ENCODE data around the gene HAS3.
A peak's percentile ranks its signal among the peaks of the same experiment; 100 is the strongest.

HAS3 gene

DNA sequence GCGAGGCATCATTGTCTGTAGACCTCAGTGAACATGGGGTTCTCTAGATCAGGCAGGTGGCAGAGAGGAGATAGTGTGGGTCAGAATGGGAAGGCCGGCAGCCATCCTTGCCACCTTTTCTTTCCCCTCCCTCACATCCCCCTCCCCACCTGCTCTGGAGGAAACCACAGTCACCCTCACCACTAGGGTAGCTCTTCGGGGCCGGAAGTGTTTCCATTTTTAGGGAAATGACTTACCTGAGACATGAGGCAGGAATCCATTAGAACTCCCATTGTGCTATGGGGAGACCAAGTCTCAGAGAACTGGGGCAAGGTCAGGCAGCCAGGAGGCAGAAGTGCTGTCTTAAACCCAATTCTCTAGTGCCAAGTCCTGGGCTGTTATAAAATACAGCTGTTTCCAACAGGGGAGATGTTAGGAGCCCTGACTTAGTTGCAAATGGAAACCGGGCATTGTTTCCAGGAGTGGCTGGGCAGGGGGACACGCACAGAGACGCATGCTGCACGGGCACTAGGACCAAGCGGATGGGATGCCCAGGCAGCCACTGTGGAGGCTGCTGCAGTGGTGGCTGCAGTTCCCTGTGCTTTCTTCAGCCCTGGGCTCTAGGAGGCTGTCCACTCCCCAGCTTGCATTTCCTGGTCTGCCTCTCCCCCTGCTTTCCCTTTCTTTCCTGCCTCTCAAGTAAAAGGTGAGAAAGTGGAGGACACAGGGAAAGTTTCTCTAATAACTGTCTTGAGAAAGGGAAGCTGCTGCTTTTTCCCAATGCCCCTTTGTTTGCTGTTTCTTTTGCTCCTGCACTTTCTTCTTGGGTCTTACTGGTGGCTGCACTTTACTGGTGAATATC is 2.8 kb downstream of the HAS3 start:
- no peak overlapping the region for H3K27ac ChIP-seq (ENCODE audit: low read depth, low read length)
- H3K79me2 ChIP-seq (ENCODE audit: control insufficient read depth, low read length), result no peaks in the 10 kb centered on the region
- H3K4me2 ChIP-seq (ENCODE audit: low read length), result no peak overlapping the region

DNA sequence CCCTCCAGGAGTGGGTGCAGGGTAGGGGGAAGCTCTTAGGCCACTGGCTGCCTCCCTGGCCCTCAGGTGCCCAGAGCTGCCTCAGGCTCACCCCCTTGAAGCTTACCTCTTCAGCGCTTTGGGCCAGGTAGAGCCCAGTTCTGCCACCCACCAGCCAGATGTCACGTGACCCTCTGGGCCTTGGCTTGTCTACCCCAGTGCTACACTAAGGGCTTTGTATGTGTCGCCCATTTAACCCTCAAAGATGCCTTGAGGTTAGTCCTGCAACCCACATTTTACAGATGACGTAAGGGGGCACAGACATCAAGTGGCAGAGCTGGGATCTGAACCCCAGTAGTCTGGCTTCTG is 3.4 kb downstream of the HAS3 start:
- H3K9me2 ChIP-seq (replicated peaks; ENCODE audit: control insufficient read depth, low read length), result no peaks in the 10 kb centered on the region
- H3K79me2 ChIP-seq (ENCODE audit: control insufficient read depth, low read length), result no peaks in the 10 kb centered on the region
- no peak overlapping the region for H3K4me2 ChIP-seq (ENCODE audit: low read length)
- H3K4me3 ChIP-seq (ENCODE audit: low read length), result no peak overlapping the region
- H3K36me3 ChIP-seq (ENCODE audit: control insufficient read depth, low read length), result no peaks in the 10 kb centered on the region
- no peak overlapping the region for H3K27ac ChIP-seq (ENCODE audit: low read depth, low read length)
- H3K4me1 ChIP-seq (ENCODE audit: control insufficient read depth, low read length), result peaks cover 27% of the 10 kb centered on the region
- peaks cover 7% of the 10 kb centered on the region; the same call in 1 of the 2 replicates for H4K20me1 ChIP-seq (ENCODE audit: control insufficient read depth, insufficient read depth, low read depth, low read length)
- H3K9me3 ChIP-seq (ENCODE audit: control insufficient read depth, insufficient read depth, low read length), result no peaks in the 10 kb centered on the region
- peaks cover 25% of the 10 kb centered on the region for H3K27me3 ChIP-seq (ENCODE audit: control insufficient read depth, low read length)
- TF ChIP-seq EZH2phosphoT487 (IDR thresholded peaks at IDR 0.05; ENCODE audit: borderline replicate concordance, low read length), result no peak
- TF ChIP-seq, protein P1, sequence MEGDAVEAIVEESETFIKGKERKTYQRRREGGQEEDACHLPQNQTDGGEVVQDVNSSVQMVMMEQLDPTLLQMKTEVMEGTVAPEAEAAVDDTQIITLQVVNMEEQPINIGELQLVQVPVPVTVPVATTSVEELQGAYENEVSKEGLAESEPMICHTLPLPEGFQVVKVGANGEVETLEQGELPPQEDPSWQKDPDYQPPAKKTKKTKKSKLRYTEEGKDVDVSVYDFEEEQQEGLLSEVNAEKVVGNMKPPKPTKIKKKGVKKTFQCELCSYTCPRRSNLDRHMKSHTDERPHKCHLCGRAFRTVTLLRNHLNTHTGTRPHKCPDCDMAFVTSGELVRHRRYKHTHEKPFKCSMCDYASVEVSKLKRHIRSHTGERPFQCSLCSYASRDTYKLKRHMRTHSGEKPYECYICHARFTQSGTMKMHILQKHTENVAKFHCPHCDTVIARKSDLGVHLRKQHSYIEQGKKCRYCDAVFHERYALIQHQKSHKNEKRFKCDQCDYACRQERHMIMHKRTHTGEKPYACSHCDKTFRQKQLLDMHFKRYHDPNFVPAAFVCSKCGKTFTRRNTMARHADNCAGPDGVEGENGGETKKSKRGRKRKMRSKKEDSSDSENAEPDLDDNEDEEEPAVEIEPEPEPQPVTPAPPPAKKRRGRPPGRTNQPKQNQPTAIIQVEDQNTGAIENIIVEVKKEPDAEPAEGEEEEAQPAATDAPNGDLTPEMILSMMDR (IDR thresholded peaks at IDR 0.05; ENCODE audit: low read depth, low read length, poor library complexity, severe bottlenecking), result no peak
- no peaks in the 10 kb centered on the region for H3F3A ChIP-seq (ENCODE audit: control insufficient read depth, insufficient read depth)

More for the DNA sequence above, 2.8 kb downstream of the HAS3 start:
- Histone ChIP-seq H3K27me3 (ENCODE audit: control insufficient read depth, low read length) (peaks cover 29% of the 10 kb centered on the region), H3K4me1 (ENCODE audit: control insufficient read depth, low read length) (peaks cover 27% of the 10 kb centered on the region), H3K9me3 (ENCODE audit: control insufficient read depth, insufficient read depth, low read length) (no peaks in the 10 kb centered on the region), H3K9me2 (replicated peaks; ENCODE audit: control insufficient read depth, low read length) (no peaks in the 10 kb centered on the region), H4K20me1 (ENCODE audit: control insufficient read depth, insufficient read depth, low read depth, low read length) (peaks cover 7% of the 10 kb centered on the region; the same call in 1 of the 2 replicates), H3F3A (ENCODE audit: control insufficient read depth, insufficient read depth) (no peaks in the 10 kb centered on the region), H3K36me3 (ENCODE audit: control insufficient read depth, low read length) (no peaks in the 10 kb centered on the region), H3K4me3 (ENCODE audit: low read length) (no peak overlapping the region)
- TF ChIP-seq, protein P1 (IDR thresholded peaks at IDR 0.05; ENCODE audit: low read depth, low read length, poor library complexity, severe bottlenecking), result no peak
- TF ChIP-seq EZH2phosphoT487 (IDR thresholded peaks at IDR 0.05; ENCODE audit: borderline replicate concordance, low read length), result 0 out of 2 replicates have a peak, but pooled peaks have one; percentile 27

DNA sequence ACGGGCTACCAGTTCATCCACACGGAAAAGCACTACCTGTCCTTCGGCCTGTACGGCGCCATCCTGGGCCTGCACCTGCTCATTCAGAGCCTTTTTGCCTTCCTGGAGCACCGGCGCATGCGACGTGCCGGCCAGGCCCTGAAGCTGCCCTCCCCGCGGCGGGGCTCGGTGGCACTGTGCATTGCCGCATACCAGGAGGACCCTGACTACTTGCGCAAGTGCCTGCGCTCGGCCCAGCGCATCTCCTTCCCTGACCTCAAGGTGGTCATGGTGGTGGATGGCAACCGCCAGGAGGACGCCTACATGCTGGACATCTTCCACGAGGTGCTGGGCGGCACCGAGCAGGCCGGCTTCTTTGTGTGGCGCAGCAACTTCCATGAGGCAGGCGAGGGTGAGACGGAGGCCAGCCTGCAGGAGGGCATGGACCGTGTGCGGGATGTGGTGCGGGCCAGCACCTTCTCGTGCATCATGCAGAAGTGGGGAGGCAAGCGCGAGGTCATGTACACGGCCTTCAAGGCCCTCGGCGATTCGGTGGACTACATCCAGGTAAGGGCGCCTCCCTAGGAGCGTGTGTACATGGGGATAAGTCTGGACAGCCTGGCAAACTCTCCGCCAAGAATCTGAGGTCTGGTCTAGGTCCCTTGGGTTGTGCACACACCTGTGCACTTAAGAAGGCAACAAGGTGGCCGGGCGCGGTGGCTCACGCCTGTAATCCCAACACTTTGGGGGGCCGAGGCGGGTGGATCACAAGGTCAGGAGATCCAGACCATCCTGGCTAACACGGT is 4.2 kb downstream of the HAS3 start:
- peaks cover 7% of the 10 kb centered on the region; the same call in 1 of the 2 replicates for H4K20me1 ChIP-seq (ENCODE audit: control insufficient read depth, insufficient read depth, low read depth, low read length)
- H3K79me2 ChIP-seq (ENCODE audit: control insufficient read depth, low read length), result no peaks in the 10 kb centered on the region
- no peak overlapping the region for H3K4me3 ChIP-seq (ENCODE audit: low read length)
- TF ChIP-seq, protein P1 (IDR thresholded peaks at IDR 0.05; ENCODE audit: low read depth, low read length, poor library complexity, severe bottlenecking), result no peak
- TF ChIP-seq EZH2phosphoT487 (IDR thresholded peaks at IDR 0.05; ENCODE audit: borderline replicate concordance, low read length), result no peak
- peaks cover under 1% of the 10 kb centered on the region; the same call in 1 of the 2 replicates for H3K36me3 ChIP-seq (ENCODE audit: control insufficient read depth, low read length)
- peaks cover 27% of the 10 kb centered on the region for H3K4me1 ChIP-seq (ENCODE audit: control insufficient read depth, low read length)
- no peaks in the 10 kb centered on the region for H3K9me2 ChIP-seq (replicated peaks; ENCODE audit: control insufficient read depth, low read length)
- H3K9me3 ChIP-seq (ENCODE audit: control insufficient read depth, insufficient read depth, low read length), result no peaks in the 10 kb centered on the region
- no peaks in the 10 kb centered on the region for H3F3A ChIP-seq (ENCODE audit: control insufficient read depth, insufficient read depth)
- H3K27me3 ChIP-seq (ENCODE audit: control insufficient read depth, low read length), result peaks cover 25% of the 10 kb centered on the region
- no peak overlapping the region for H3K27ac ChIP-seq (ENCODE audit: low read depth, low read length)
- H3K4me2 ChIP-seq (ENCODE audit: low read length), result no peak overlapping the region
